GM21529 (cell line): ENCODE data around the gene RIPOR2.

Source experiments
- ATAC-seq: cut with Tn5 transposase; IDR thresholded peaks from one replicate; pipeline ENCODE4 v1.9.1; 2021; ENCODE audit not compliant: unreplicated experiment

RIPOR2 gene

GRCh38 chr6:24851086-24851485 lies 84.7 kb downstream of the RIPOR2 start:
- ATAC-seq, result no peak

DNA sequence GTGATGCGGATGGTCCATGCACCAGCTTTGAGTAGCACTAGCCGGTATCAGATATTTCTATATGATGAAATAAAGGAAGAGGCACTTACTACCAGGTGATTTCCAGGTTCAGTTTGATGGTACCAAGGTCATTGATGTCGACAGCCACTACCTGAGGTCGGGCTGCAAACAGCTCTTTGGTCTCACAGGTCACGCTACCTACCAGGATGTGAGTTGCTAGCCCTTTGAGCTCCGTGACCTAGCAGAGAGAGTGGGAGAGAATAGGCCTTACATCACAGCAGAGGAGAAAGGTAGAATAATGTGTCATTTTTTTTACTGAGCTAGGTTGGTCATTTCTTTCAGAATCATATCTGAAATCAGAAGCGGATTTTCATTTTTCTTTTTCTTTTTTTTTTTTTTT lies 86.0 kb downstream of the RIPOR2 start:
- no peak for ATAC-seq

GRCh38 chr6:24848461-24848860 lies 87.3 kb downstream of the RIPOR2 start:
- no peak for ATAC-seq

DNA sequence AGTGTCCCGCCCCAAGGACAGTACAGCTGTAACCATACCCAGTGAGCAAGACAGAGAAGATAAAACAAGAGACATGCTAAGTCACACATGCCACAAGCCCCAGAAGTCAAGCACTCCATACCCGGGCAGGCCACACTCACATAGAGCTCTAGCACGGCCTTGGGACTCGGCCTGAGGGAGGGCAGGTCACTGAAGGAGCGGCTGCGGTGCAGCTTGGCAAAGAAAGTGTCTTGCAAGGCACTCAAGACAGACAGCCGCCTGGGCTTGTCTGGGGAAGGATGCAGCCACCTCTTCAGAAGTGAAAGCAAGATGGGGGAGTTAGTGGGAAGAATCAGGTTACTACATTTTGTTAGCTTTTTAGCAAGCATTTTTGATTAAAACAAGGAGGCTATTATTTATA lies 88.4 kb downstream of the RIPOR2 start:
- ATAC-seq, result no peak

DNA sequence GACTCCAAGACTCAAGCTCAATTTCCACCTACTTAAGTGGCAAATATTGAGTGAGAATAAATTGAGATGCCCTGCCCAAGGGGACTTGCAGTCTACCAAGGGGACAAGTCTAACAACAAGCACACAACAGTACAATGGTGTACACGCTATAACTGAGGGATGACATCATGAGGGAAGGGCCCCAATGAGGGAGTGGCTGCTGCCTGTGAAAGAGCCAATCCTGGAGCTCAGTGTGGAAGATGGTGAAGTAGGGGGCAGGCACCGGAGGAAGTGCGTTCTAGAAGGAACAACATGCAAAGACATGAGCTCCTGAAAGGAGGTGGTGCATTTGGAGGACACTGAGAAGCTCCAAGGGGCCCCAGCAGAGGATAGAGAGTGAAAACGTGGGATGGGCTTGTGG lies 90.2 kb downstream of the RIPOR2 start:
- ATAC-seq, result no peak

DNA sequence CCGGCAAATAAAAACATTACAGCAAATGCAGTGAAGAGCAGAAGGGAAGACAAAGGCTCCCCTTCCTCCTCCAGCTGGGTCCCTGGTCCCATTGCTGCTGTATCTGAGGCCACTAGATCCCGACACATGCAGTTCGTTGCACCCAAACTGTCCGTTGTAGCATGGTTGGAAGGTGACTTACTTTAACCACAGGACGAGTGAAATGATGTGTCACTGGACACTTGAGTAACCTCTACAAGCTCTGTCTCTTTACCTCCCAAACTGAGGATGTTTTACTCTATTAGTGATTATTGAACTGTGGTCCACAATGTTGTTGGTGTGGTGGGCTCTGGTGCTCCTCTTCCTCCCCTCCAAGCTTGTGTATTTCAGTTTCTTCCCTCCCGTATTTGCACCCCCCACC lies 90.9 kb downstream of the RIPOR2 start:
- no peak for ATAC-seq

- ATAC-seq, result no peak
These were observed 91.7 kb downstream of the RIPOR2 start for GRCh38 chr6:24844061-24844460.

GRCh38 chr6:24840187-24840586 lies 95.6 kb downstream of the RIPOR2 start:
- no peak for ATAC-seq

GRCh38 chr6:24838994-24839393 lies 96.8 kb downstream of the RIPOR2 start:
- no peak for ATAC-seq

GRCh38 chr6:24838081-24838480 lies 97.7 kb downstream of the RIPOR2 start:
- ATAC-seq, result no peak

DNA sequence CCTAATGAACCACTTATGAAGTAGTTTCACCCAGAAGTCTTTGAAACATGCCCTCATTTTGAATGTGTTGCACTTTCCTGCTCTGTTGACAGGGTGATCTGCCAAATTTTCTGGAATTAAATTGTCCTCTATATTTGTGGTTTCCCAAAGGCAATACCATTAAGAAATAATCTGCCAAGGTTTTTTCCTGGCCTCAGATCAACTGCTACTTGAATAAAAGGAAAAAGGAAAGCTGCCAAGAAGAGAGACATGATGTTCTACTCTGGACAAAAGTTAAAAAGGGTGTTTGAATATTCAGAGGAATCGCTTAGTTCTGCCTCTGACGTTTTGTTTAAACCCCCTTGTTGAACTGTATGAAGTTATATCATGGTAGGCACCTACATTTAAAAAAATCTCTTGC lies 99.7 kb downstream of the RIPOR2 start:
- no peak for ATAC-seq

DNA sequence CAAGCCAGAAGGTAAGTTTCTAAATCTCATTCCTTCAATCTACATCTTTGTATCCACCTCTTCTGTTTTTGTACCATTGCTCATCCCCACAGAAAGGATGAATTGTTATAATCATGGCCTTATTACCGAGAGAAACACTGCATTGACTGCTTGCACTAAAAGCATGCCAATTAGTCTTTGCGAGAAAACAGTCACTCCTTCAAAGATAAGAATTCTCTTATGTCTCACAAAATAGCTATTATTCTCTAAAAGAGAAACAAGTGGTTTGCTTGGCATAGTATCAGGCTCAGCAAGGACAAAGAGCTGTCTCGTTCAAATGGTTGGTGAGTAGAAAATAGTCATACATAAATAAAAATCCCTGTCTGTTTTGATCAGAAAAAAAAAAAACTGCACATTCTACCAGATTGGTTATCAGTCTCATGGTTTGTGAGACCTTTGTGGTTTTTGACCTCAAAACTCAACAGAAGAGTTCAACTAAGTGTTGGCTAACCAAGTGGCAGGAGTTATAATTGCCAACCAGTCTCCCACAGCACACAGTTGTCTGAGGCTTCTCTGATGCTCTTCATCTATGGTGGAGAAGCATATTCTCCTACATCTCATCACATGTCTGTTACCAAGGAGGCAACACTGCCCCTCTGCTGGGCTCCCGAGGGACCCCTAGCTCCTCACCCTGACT lies 101.9 kb downstream of the RIPOR2 start:
- ATAC-seq, result no peak

DNA sequence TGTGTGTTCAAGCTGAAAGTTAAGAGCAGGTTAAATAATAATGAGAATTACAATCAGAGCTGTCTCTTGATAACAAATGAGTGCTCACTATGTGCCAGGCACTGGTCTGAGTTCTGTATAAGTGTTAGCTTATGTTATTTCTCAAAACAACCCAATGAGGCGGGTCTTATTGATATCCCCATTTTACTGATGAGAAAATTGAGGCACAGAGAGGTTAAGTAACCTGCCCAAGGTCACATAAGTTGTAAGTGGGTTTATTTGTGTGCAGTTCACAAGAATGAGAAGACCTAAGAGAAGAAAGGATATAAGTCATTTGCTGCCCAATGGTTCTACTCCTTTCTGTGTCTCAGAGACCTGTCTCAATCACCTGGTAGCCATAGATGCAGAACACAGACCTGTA lies 103.0 kb downstream of the RIPOR2 start:
- no peak for ATAC-seq

DNA sequence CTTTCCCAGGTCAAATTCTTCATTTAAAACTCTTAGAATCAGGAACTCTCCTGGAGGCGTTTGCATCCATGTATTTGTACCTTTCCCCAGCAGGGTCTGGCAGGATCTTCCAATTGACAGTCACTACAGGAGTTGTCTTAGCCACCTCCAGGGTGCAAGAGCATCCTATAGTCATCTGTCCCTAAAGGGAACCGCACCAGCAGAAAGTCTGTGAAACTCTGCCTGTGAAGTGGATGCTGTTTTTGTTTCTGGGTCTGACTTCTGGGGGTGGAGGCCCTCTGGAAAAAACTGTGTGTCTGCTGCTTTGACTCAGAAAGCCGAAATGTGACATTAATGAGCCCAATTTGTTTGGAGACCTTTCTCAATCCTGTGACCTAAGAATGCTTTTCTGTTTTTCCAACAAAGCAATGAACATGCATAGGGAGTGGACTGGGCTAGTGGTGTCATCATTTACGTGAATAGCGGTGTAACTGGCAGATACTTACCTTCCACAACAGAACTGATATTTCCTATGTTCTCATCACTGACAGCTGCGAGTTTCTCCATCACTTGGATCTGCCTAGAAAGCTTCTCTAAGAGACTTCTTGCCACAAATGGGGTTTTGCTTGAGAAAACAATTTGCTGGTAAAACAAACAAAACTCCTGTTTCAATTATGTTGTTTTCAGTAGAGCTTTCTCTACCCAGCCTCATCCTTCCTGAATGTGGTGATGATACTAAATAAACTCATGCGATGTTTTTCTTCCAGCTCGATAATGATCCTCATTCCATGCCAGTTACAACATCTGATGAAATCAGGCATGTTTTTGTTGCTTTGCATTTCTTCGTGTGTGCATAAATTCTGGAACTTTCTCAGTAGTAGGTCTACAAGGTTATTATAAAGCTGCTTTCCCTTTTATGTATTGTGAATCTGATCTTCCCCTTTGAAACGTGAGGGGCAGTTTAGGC lies 103.7 kb downstream of the RIPOR2 start:
- ATAC-seq, result no peak

GRCh38 chr6:24829657-24830056 lies 106.1 kb downstream of the RIPOR2 start:
- ATAC-seq, result no peak

DNA sequence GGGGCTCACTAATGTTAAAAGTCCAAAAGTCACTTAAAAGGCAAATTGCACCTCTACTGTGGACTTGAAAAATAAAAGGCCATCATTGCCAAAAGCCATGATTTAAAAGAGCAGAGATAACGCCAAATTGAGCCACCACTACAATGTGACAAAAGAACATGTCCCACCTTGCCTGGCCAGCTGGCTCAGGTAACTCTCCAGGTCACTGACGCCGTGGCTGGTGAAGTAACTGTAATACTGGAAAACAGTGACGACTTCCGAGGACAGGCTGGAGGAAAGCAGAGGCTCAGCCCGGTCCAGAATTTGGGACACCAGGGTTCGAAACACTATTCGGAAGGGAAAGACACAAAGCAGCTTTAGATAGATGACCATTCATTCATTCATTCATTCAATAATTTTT lies 107.8 kb downstream of the RIPOR2 start:
- no peak for ATAC-seq

DNA sequence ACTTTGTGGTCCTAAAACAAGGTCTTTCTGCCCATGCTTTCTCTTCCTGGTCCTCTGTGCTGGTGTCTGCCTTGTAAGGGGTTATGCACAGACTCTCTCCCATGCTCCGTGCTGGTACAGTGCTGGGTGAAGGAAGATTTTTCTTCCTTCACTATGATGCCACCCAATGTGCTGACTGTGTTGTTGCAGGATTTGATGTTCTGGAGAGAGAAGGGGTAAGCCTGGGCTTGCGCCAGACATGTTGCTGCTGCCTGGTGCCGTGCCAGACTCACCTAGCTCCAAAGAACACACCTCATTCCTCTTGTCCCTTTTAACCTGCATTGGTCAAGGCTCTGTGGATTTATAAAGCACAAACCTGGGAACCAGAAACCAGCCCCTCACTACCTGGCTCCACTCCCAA lies 108.6 kb downstream of the RIPOR2 start:
- ATAC-seq, result no peak

GRCh38 chr6:24825130-24825630 lies 110.6 kb downstream of the RIPOR2 start:
- no peak for ATAC-seq

GRCh38 chr6:24824142-24824938 lies 111.4 kb downstream of the RIPOR2 start:
- ATAC-seq, result no peak

GRCh38 chr6:24823185-24823584 lies 112.6 kb downstream of the RIPOR2 start:
- no peak for ATAC-seq

DNA sequence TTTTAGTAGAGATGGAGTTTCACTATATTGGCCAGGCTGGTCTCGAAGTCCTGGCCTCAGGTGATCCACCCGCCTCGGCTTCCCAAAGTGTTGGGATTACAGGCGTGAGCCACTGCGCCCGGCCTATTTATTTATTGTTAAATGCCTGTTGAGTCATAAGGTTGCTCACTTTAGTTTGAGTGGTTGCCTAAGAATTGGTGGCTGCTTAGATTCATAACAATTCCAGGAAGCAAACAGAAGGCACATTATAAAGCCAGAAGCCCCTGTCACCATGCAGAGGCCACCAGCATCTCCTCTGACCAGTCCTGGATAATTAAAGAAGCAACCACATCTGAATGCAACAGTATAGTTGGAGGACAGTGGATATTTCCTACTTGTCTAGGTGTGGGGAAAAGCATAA lies 113.1 kb downstream of the RIPOR2 start:
- no peak for ATAC-seq
